Middle frontal gyrus (tissue), 1 donor: ENCODE results near the gene DHRS12.

Source experiments
- DNase-seq: peaks from one replicate; pipeline ENCODE4 v3.0.0-alpha.2; 2015; ENCODE audit warnings: low spot score; ENCODE audit errors: extremely low spot score

Gene DHRS12

GRCh38 chr13:51783428-51784094 is 20.4 kb downstream of the DHRS12 start:
- DNase-seq = no peak

- no peak for DNase-seq
Measured at GRCh38 chr13:51782026-51782710, 21.8 kb downstream of the DHRS12 start.

GRCh38 chr13:51781246-51782022 is 22.5 kb downstream of the DHRS12 start:
- DNase-seq = no peak

- no peak for DNase-seq
Measured at GRCh38 chr13:51780099-51780498, 23.9 kb downstream of the DHRS12 start.

- no peak for DNase-seq
Measured at GRCh38 chr13:51778392-51778791, 25.6 kb downstream of the DHRS12 start.

GRCh38 chr13:51777921-51778320 is 26.0 kb downstream of the DHRS12 start:
- no peak for DNase-seq

- DNase-seq = no peak
Measured at GRCh38 chr13:51776179-51776578, 27.8 kb downstream of the DHRS12 start.

GRCh38 chr13:51773515-51773914 is 30.4 kb downstream of the DHRS12 start:
- DNase-seq = no peak

GRCh38 chr13:51772781-51773180 is 31.2 kb downstream of the DHRS12 start:
- no peak for DNase-seq

GRCh38 chr13:51772105-51772455 is 31.9 kb downstream of the DHRS12 start:
- no peak for DNase-seq

- DNase-seq = no peak
Measured at GRCh38 chr13:51771418-51772104, 32.4 kb downstream of the DHRS12 start.

GRCh38 chr13:51770681-51771417 is 33.1 kb downstream of the DHRS12 start:
- DNase-seq = no peak

GRCh38 chr13:51770160-51770559 is 33.8 kb downstream of the DHRS12 start:
- no peak for DNase-seq

- no peak for DNase-seq
Measured at GRCh38 chr13:51769455-51770127, 34.4 kb downstream of the DHRS12 start.

GRCh38 chr13:51768976-51769375 is 35.0 kb downstream of the DHRS12 start:
- DNase-seq = no peak

GRCh38 chr13:51768378-51768921 is 35.5 kb downstream of the DHRS12 start:
- DNase-seq = no peak

- no peak for DNase-seq
Measured at GRCh38 chr13:51767100-51767499, 36.9 kb downstream of the DHRS12 start.

GRCh38 chr13:51765142-51765515 is 38.8 kb downstream of the DHRS12 start:
- no peak for DNase-seq

- DNase-seq = no peak
Measured at GRCh38 chr13:51764184-51765141, 39.5 kb downstream of the DHRS12 start.
